Tibial artery (tissue), 4 donors: ENCODE results near the gene XIRP2.

ENCODE experiments used
- DNase-seq, 2 donors: peaks; one replicate each; pipeline ENCODE4 v3.0.0-alpha.2; 2019
- H3K27ac ChIP-seq, 2 donors: fragments of 200-600 bp; sonication (generic) in 1 of 2; 1 replicate in 1 of 2; 2 replicates in 1 of 2; pipeline ENCODE4 v1.5.1; 2018 to 2019; ENCODE audit warnings: mild to moderate bottlenecking in 1 of 2
- H3K27me3 ChIP-seq, 2 donors: fragments of 200-600 bp; sonication (generic) in 1 of 2; one replicate each; pipeline versions ENCODE4 v1.5.1 to v1.6.0; 2016 to 2019
- H3K36me3 ChIP-seq, 3 donors: fragments of 200-600 bp; sonication (generic) in 2 of 3; one replicate each; pipeline ENCODE4 v1.5.1; 2016 to 2019; ENCODE audit warnings: mild to moderate bottlenecking in 2 of 3
- H3K4me1 ChIP-seq, 4 donors: fragments of 200-600 bp; sonication (generic) in 2 of 4; 1 replicate in 3 of 4; 2 replicates in 1 of 4; pipeline ENCODE4 v1.5.1; 2016 to 2019
- H3K4me3 ChIP-seq, 2 donors: fragments of 200-600 bp; sonication (generic) in 1 of 2; 1 replicate in 1 of 2; 2 replicates in 1 of 2; pipeline ENCODE4 v1.5.1; 2018 to 2019; ENCODE audit warnings: mild to moderate bottlenecking in 2 of 2
- H3K9me3 ChIP-seq, 3 donors: fragments of 200-600 bp; sonication (generic) in 1 of 3; one replicate each; pipeline ENCODE4 v1.5.1; 2016 to 2019
- CTCF ChIP-seq, 2 experiments: fragments of 200-600 bp in 1 of 2; fragments of 450-650 bp in 1 of 2; IDR thresholded peaks; one replicate each; pipeline ENCODE4 v1.5.1; 2017 to 2019; ENCODE audit warnings: antibody characterized with exemption in 2 of 2, mild to moderate bottlenecking in 1 of 2, moderate library complexity in 1 of 2
- intact Hi-C: fragments of 100-400 bp; cut with DNase I; formaldehyde crosslinking; loops from one replicate; pipeline ENCODE4 v1.15.0; 2023; ENCODE audit warnings: low total_unique reads

XIRP2 gene

GRCh38 chr2:166960702-166961270 is 72.5 kb downstream of the XIRP2 start:
- Histone ChIP-seq H3K4me3 (no peak overlapping the region), H3K27me3 (no peaks in the 10 kb centered on the region), H3K9me3 (no peaks in the 10 kb centered on the region), H3K36me3 (no peaks in the 10 kb centered on the region), H3K27ac (no peak overlapping the region), H3K4me1 (peaks cover 0 to 3% (median 0%) of the 10 kb centered on the region in 4 donors)
- intact Hi-C loops = no loop called here
- no peak for DNase-seq
- no peak for TF ChIP-seq CTCF (IDR thresholded peaks at IDR 0.05)

GRCh38 chr2:166961933-166962332 is 73.7 kb downstream of the XIRP2 start:
- no peak overlapping the region for H3K4me3 ChIP-seq
- DNase-seq = no peak
- no peaks in the 10 kb centered on the region for H3K36me3 ChIP-seq
- H3K27me3 ChIP-seq = no peaks in the 10 kb centered on the region
- no peak overlapping the region for H3K27ac ChIP-seq
- no peak for TF ChIP-seq CTCF (IDR thresholded peaks at IDR 0.05)
- peaks cover 0 to 3% (median 0%) of the 10 kb centered on the region in 4 donors for H3K4me1 ChIP-seq
- H3K9me3 ChIP-seq = no peaks in the 10 kb centered on the region
- intact Hi-C loops = no loop called here

- Histone ChIP-seq H3K4me3 (no peak overlapping the region), H3K27me3 (no peaks in the 10 kb centered on the region), H3K27ac (no peak overlapping the region), H3K9me3 (no peaks in the 10 kb centered on the region), H3K4me1 (no peaks in the 10 kb centered on the region), H3K36me3 (no peaks in the 10 kb centered on the region)
- no peak for TF ChIP-seq CTCF (IDR thresholded peaks at IDR 0.05)
- DNase-seq = no peak
- intact Hi-C loops = loop anchor here (5.0 kb wide), 1 partner anchor 273 kb away; no protein-coding TSS in a partner anchor
Observed at GRCh38 chr2:166969486-166969885, 81.2 kb downstream of the XIRP2 start.

GRCh38 chr2:166972002-166972401 is 83.7 kb downstream of the XIRP2 start:
- DNase-seq = no peak
- Histone ChIP-seq H3K36me3 (no peaks in the 10 kb centered on the region), H3K4me1 (no peaks in the 10 kb centered on the region), H3K9me3 (no peaks in the 10 kb centered on the region), H3K4me3 (no peak overlapping the region), H3K27me3 (no peaks in the 10 kb centered on the region), H3K27ac (no peak overlapping the region)
- intact Hi-C loops = no loop called here
- no peak for TF ChIP-seq CTCF (IDR thresholded peaks at IDR 0.05)

GRCh38 chr2:166972418-166972817 is 84.1 kb downstream of the XIRP2 start:
- H3K4me1 ChIP-seq = no peaks in the 10 kb centered on the region
- H3K27me3 ChIP-seq = no peaks in the 10 kb centered on the region
- TF ChIP-seq CTCF (IDR thresholded peaks at IDR 0.05) = no peak
- no peaks in the 10 kb centered on the region for H3K9me3 ChIP-seq
- intact Hi-C loops = no loop called here
- H3K36me3 ChIP-seq = no peaks in the 10 kb centered on the region
- no peak for DNase-seq
- H3K27ac ChIP-seq = no peak overlapping the region
- no peak overlapping the region for H3K4me3 ChIP-seq

- no peaks in the 10 kb centered on the region for H3K27me3 ChIP-seq
- TF ChIP-seq CTCF (IDR thresholded peaks at IDR 0.05) = no peak
- no peak for DNase-seq
- intact Hi-C loops = no loop called here
- H3K4me1 ChIP-seq = no peaks in the 10 kb centered on the region
- H3K4me3 ChIP-seq = no peak overlapping the region
- no peaks in the 10 kb centered on the region for H3K36me3 ChIP-seq
- peaks cover 0 to 8% (median 7%) of the 10 kb centered on the region in 3 donors for H3K9me3 ChIP-seq
- H3K27ac ChIP-seq = no peak overlapping the region
Observed at GRCh38 chr2:166984188-166984587, 95.9 kb downstream of the XIRP2 start.
